SK-N-SH (cell line): ENCODE measurements around the gene PRKCB.

Source experiments
- EP300 ChIP-seq, 2 experiments: IDR thresholded peaks; 2 replicates each; pipeline versions ENCODE4 v1.4.0 to v1.6.1; 2012; ENCODE audit warnings: borderline replicate concordance in 1 of 2, low read depth in 1 of 2, low read length in 1 of 2
- EZH2phosphoT487 ChIP-seq: fragments of 200-600 bp; sonication (generic); IDR thresholded peaks from 2 replicates; pipeline ENCODE4 v1.6.1; 2017; ENCODE audit warnings: low read depth, mixed run types, mild to moderate bottlenecking, antibody characterized with exemption, moderate library complexity, borderline replicate concordance
- FOXJ3 ChIP-seq: sonication (generic); formaldehyde crosslinking; IDR thresholded peaks from 2 replicates; pipeline ENCODE4 v1.5.1; 2020; ENCODE audit warnings: mild to moderate bottlenecking, missing genetic modification reagents
- RXRA ChIP-seq: IDR thresholded peaks from 2 replicates; pipeline ENCODE4 v1.4.0; 2012; ENCODE audit warnings: low read depth, mild to moderate bottlenecking, borderline replicate concordance
- SMC3 ChIP-seq: IDR thresholded peaks from 2 replicates; pipeline ENCODE4 v1.6.1; 2012; ENCODE audit warnings: low read depth, low read length, improper control_type of control experiment
- TCF12 ChIP-seq: IDR thresholded peaks from 2 replicates; pipeline ENCODE4 v1.4.0; 2012
- TF ChIP-seq, protein P1 (sequence below): fragments of 200-600 bp; sonication (generic); IDR thresholded peaks from 2 replicates; pipeline ENCODE4 v1.6.1; 2017; ENCODE audit warnings: antibody characterized with exemption, mild to moderate bottlenecking, moderate library complexity
- TF ChIP-seq, protein P2 (sequence below): IDR thresholded peaks from 2 replicates; pipeline ENCODE4 v1.4.0; 2012; ENCODE audit warnings: low read depth

DNA sequence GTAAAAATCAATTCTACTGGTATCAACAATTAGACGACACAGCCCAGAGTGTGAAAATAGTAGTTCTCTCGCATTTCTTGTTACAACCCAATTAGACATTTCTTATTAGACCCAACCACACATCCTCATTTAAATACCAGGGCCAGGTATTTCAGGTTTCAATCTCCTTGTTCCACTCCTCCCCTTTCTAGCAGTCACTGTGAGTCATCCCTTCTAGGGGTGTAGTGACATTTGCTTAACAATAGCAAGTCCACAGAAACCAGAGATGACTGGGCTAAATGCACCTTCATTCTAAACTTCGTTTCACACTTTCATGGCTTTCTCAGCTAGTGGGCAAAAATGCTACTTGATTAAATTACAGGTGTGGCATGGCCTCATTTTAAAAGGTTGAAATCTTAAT, 303.5 kb downstream of the PRKCB start:
- TF ChIP-seq, protein P1, sequence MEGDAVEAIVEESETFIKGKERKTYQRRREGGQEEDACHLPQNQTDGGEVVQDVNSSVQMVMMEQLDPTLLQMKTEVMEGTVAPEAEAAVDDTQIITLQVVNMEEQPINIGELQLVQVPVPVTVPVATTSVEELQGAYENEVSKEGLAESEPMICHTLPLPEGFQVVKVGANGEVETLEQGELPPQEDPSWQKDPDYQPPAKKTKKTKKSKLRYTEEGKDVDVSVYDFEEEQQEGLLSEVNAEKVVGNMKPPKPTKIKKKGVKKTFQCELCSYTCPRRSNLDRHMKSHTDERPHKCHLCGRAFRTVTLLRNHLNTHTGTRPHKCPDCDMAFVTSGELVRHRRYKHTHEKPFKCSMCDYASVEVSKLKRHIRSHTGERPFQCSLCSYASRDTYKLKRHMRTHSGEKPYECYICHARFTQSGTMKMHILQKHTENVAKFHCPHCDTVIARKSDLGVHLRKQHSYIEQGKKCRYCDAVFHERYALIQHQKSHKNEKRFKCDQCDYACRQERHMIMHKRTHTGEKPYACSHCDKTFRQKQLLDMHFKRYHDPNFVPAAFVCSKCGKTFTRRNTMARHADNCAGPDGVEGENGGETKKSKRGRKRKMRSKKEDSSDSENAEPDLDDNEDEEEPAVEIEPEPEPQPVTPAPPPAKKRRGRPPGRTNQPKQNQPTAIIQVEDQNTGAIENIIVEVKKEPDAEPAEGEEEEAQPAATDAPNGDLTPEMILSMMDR, result no peak
- TF ChIP-seq TCF12 (no peak), RXRA (no peak), EZH2phosphoT487 (no peak), SMC3 (no peak), FOXJ3 (CRISPR knock-in tag) (no peak), EP300 (IDR thresholded peaks at IDR 0.05; ENCODE audit: borderline replicate concordance in 1 of 2, low read depth in 1 of 2, low read length in 1 of 2) (no peak)
- TF ChIP-seq, protein P2, sequence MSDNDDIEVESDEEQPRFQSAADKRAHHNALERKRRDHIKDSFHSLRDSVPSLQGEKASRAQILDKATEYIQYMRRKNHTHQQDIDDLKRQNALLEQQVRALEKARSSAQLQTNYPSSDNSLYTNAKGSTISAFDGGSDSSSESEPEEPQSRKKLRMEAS, result no peak
